ENCODE data around the gene PLXNA2.

PLXNA2 gene

GRCh38 chr1:208265525-208265924 lies 21.3 kb upstream of the PLXNA2 start:
- no peak for DNase-seq

GRCh38 chr1:208265122-208265469 lies 20.9 kb upstream of the PLXNA2 start:
- DNase-seq, result no peak

- DNase-seq, result no peak
Measured at GRCh38 chr1:208264469-208265121, 20.4 kb upstream of the PLXNA2 start.

GRCh38 chr1:208261874-208262273 lies 17.7 kb upstream of the PLXNA2 start:
- no peak for DNase-seq

- DNase-seq, result no peak
Measured at GRCh38 chr1:208258277-208258676, 14.1 kb upstream of the PLXNA2 start.

- DNase-seq, result no peak
Measured at GRCh38 chr1:208257351-208257750, 13.2 kb upstream of the PLXNA2 start.

GRCh38 chr1:208256556-208256955 lies 12.4 kb upstream of the PLXNA2 start:
- DNase-seq, result no peak

- DNase-seq, result no peak
Measured at GRCh38 chr1:208256091-208256490, 11.9 kb upstream of the PLXNA2 start.

- DNase-seq, result no peak
Measured at GRCh38 chr1:208254862-208255261, 10.7 kb upstream of the PLXNA2 start.

- DNase-seq, result no peak
Measured at GRCh38 chr1:208254376-208254775, 10.2 kb upstream of the PLXNA2 start.

GRCh38 chr1:208252836-208253576 lies 8.8 kb upstream of the PLXNA2 start:
- no peak for DNase-seq

- DNase-seq, result peak; percentile 47 to 58
Measured at GRCh38 chr1:208251911-208252835, 8.0 kb upstream of the PLXNA2 start.

- DNase-seq, result no peak
Measured at GRCh38 chr1:208251015-208251414, 6.8 kb upstream of the PLXNA2 start.

GRCh38 chr1:208250613-208251012 lies 6.4 kb upstream of the PLXNA2 start:
- DNase-seq, result no peak

GRCh38 chr1:208248991-208249696 lies 5.0 kb upstream of the PLXNA2 start:
- no peak for DNase-seq

- no peak for DNase-seq
Measured at GRCh38 chr1:208248307-208248801, 4.2 kb upstream of the PLXNA2 start.

GRCh38 chr1:208247696-208248095 lies 3.5 kb upstream of the PLXNA2 start:
- DNase-seq, result no peak

GRCh38 chr1:208245185-208245705 lies 1.1 kb upstream of the PLXNA2 start:
- peak; percentile 92 to 94 for DNase-seq

GRCh38 chr1:208243527-208243966 lies 637 bp downstream of the PLXNA2 start:
- DNase-seq, result peak in 1 of 2 experiments; percentile 47

GRCh38 chr1:208242941-208243526 lies 1.1 kb downstream of the PLXNA2 start:
- DNase-seq, result peak; percentile 34 to 66

- DNase-seq, result no peak
Measured at GRCh38 chr1:208242146-208242545, 2.0 kb downstream of the PLXNA2 start.

GRCh38 chr1:208241512-208241911 lies 2.7 kb downstream of the PLXNA2 start:
- DNase-seq, result no peak
